ENCODE data around the gene MPPE1.

Gene MPPE1

DNA sequence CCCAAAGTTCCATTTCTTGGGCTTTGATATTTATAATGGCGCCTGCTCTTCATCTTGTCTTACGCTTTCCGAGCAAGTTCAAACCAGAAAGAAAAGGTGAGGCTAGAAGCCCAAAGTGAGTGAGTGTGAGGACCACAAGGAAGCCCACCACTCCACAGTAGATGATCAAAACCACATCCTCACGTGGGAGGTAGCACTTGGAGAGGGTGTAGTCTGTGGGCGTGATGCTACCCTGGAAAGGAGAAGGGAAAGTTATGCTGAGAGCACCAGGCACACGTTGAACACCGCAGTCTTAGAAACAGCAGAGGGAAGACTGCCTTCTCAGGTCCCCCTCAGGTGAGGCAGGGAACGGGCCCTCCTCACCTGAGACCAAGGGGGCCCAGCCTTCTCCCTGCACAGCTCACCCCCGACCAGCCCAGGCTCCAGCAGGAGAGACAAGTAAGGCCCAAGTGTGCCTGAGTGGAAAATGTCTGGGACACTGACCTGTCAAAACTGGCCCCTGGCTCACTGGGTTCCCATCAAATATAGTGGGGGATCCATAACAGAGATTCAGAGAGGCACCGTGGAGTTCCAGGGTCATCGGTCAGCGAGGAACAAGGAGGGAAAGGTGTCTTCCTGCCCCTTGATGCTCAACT is 23.6 kb downstream of the MPPE1 start:
- no peak for DNase-seq (ENCODE audit: low spot score)

DNA sequence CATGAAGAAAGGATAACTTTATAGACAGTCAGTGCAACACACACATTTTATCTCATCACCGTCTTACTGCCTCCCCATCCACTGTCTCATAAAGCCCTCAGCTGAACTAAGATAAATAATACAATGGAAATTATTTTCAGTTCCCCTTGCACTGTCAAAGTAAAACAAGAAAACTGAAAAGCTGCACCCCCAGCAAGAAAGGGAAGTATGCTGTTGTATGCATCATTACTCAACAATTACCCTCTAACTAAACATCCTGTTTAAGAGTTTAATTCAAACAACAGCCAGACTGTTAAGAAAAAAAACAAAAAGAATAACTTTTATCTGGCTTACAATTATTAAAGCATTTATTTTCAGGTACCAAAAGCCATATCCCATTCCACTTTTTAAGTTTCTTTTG is 25.0 kb downstream of the MPPE1 start:
- DNase-seq (ENCODE audit: low spot score): peak; percentile 29

GRCh38 chr18:11882636-11883035 is 25.5 kb downstream of the MPPE1 start:
- DNase-seq (ENCODE audit: low spot score): no peak

DNA sequence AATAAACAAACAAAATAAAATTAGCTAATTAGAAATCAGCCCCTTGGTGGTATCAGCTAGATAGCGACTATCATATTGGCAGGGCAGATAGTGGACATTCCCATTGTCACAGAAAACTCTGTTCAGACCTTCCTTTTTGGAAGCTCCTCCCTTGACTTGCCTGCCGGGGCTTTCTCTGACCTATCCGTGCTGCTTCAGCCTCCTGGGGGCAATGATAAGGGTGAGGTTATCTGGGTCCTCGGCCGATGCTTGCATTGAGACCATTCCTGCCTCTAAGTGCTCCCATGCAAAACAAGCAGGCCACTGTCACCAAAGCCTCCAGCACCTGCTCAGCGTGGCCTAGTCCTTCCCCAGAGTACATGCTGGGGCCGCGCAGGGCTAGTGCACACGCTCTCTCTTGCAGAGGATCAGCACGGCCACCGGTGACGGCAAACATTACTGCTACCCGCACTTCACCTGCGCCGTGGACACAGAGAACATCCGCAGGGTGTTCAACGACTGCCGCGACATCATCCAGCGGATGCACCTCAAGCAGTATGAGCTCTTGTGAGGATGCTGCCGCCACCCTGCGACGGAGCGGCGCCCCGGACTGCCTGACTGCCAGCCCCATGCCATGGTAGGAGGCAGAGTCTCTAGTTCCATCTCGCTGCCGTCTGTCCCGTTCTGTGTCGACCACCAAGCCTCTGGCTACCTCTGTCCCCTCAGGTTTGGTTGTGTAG is 27.4 kb downstream of the MPPE1 start:
- DNase-seq (ENCODE audit: low spot score): no peak

DNA sequence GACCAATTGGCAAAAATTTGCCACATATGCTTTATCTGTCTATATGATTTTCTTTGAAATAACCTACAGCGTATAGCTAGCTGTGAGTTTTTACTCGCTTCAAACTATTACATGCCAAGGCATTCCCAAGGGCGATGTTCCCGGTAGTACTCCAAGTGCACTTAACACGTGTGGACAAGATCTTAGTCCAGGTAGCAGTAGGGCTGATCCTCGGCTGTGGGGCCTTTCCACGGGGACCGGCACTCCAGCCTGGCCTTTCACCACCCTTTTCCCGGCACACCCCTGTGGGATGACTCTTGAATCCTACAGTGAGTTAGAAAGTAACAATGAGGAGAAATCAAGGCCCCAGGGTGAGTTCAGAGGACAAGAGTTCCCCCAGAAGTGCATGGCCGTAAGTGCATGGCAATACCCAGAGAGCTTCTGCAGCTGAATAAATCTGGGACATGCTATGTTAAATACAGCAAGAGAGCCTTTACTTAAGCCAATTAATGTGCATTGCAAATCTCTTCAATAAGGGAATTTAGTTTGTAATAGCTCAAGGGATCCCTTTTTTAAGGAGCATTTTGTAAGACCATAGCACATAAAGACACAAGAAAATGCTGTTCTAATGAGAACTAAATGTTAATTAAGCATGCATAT is 30.5 kb downstream of the MPPE1 start:
- DNase-seq (ENCODE audit: low spot score): no peak

DNA sequence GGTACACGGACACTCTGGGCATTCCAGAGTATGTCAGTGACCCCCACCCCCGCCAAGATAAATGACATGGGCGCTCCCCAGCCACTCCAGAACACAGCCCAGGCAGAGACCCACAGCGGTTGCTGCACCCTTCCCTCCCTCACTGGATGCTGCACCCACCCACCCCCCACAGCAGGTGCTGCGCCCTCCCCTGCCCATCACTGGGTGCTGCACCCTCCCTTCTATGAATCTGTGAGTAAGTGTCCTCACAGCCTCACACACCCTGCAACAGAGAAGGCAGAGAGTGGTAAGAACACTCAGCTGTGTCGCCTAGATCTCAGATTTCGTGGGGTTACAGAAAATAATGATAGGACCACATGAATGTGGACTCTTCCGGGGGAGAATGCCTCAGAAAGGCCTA is 33.4 kb downstream of the MPPE1 start:
- DNase-seq (ENCODE audit: low spot score): no peak

- DNase-seq (ENCODE audit: low spot score): no peak
These were observed 34.3 kb downstream of the MPPE1 start for GRCh38 chr18:11873670-11874340.

GRCh38 chr18:11872479-11873136 is 35.5 kb downstream of the MPPE1 start:
- DNase-seq (ENCODE audit: low spot score): no peak

- DNase-seq (ENCODE audit: low spot score): no peak
These were observed 36.6 kb downstream of the MPPE1 start for GRCh38 chr18:11871501-11871900.

DNA sequence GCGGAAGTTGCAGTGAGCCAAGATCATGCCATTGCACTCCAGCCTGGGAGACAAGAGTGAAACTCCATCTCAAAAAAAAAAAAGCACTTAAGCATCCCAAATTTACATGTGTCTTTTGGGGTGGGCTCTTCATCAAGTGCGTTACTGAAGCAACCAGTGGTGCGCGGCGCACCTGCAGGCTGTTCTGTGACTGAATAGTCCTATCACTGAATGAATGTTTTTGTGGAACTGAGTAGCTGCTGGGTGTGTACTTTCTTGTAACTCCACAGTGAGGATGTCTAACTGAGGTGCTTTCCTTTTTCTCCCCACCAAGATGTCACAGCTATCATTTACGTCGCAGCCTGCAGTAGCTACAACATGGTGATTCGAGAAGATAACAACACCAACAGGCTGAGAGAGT is 39.9 kb downstream of the MPPE1 start:
- DNase-seq (ENCODE audit: low spot score): no peak

- DNase-seq (ENCODE audit: low spot score): no peak
These were observed 41.4 kb downstream of the MPPE1 start for GRCh38 chr18:11866764-11867163.

GRCh38 chr18:11866329-11866728 is 41.8 kb downstream of the MPPE1 start:
- no peak for DNase-seq (ENCODE audit: low spot score)

GRCh38 chr18:11865071-11865470 is 43.0 kb downstream of the MPPE1 start:
- no peak for DNase-seq (ENCODE audit: low spot score)

DNA sequence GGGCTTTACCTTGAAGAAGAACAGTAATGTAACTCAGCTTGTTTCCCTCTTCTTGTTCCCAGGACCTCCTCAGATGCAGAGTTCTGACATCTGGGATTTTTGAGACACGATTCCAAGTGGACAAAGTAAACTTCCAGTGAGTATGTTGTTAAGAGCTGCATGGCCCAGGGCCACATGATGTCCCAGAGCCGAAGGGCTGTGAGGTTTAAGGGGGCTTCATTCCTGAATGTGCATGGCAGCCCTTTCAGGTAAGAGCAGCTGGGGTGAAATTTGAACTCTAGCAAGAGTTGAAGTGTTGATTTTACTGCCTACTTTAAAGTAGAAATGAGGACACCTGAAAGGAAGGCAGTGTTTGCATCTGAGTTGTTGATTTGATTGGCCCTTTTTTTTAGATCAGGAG is 43.6 kb downstream of the MPPE1 start:
- no peak for DNase-seq (ENCODE audit: low spot score)

- DNase-seq (ENCODE audit: low spot score): no peak
These were observed 45.5 kb downstream of the MPPE1 start for GRCh38 chr18:11862468-11863137.

DNA sequence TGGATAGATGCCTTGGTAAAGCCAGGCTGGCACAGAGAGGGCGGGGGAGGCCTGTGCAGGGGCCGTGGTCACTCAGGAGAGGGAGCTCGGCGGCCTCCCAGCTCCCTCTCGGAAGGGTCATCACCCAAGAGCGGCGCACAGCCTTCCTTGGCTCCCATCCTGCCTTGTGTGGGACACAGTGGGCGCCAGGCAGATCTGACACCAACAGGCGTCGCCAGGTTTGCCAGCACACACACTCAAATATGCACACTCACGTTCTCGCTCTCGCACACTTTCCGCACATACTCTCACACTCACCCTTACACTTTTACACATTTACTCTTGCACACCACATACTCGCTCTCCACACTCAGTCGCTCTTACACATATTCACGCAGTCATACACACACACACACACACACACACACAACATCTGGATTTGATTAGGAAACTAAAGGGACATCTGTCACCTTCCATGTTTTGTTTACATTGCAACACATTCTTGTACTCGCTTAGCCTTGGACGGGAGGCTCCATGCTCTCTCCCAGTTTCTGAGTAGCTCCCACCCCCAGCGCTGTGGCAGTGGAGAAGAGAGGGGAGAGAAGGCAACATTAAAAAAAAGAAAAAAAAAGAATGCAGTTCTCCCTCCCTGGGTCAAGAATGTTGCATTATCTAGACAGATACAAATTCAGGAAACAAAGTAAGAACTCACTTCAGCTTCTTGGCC is 46.4 kb downstream of the MPPE1 start:
- no peak for DNase-seq (ENCODE audit: low spot score)

GRCh38 chr18:11860594-11861450 is 47.3 kb downstream of the MPPE1 start:
- DNase-seq (ENCODE audit: low spot score): no peak

DNA sequence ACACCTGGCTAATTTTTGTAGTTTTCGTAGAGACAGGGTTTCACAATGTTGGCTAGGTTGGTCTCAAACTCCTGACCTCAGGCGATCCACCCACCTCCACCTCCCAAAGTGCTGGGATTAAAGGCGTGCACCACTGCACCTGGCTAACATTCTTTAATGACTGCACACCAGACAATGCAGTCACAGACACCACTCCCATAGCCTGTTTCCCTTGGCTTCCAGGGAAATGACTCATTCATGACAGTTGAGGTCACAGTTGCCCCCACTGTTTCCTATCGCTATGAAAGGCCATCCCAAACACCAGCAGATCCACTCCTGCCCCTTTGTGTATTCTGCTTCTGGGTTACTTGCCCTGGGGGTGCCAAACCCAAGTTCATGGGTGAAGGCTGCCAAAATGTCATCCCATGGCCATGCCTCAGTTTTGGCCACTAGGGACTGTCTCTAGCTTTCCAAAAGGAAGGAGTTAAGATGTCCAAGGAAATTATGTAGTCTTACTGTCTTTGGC is 48.2 kb downstream of the MPPE1 start:
- no peak for DNase-seq (ENCODE audit: low spot score)

DNA sequence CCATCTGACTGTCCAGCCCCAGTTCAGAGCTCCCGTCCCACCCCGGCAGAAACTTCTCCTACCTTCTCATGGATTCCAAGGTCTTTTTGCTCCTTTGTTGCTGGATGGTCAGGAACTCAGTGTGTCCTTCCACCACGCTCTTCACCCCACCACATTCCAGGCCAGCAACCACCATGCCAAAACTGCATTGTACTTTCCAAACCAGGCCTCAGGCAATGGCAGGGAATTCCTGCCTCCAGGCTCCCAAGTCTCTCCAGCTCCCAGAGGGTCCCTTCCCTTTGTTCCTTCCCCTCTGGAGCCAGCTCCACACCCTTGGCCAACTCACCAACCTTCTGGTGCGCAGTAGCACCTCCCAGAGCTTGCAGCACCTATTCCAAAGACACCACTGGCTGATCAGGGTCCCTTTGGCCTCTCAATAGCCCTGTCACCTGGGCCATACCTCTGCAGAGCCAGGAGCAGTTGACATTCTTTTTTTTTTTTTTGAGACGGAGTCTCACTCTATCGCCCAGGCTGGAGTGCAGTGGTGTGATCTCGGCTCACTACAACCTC is 48.8 kb downstream of the MPPE1 start:
- no peak for DNase-seq (ENCODE audit: low spot score)
